Stimulated activated CD8-positive, alpha-beta memory T cell treated with anti-CD3 and anti-CD28 coated beads, Interleukin-7, amount 100 ng/mL, for 48 hours (primary cell): ENCODE results near the gene SLMAP.

ENCODE experiments used
- DNase-seq, 2 donors: peaks; one replicate each; pipeline ENCODE4 v3.0.0-alpha.2; 2020; ENCODE audit warnings: low read depth in 1 of 2; ENCODE audit errors: extremely low read depth in 1 of 2

The SLMAP gene

DNA sequence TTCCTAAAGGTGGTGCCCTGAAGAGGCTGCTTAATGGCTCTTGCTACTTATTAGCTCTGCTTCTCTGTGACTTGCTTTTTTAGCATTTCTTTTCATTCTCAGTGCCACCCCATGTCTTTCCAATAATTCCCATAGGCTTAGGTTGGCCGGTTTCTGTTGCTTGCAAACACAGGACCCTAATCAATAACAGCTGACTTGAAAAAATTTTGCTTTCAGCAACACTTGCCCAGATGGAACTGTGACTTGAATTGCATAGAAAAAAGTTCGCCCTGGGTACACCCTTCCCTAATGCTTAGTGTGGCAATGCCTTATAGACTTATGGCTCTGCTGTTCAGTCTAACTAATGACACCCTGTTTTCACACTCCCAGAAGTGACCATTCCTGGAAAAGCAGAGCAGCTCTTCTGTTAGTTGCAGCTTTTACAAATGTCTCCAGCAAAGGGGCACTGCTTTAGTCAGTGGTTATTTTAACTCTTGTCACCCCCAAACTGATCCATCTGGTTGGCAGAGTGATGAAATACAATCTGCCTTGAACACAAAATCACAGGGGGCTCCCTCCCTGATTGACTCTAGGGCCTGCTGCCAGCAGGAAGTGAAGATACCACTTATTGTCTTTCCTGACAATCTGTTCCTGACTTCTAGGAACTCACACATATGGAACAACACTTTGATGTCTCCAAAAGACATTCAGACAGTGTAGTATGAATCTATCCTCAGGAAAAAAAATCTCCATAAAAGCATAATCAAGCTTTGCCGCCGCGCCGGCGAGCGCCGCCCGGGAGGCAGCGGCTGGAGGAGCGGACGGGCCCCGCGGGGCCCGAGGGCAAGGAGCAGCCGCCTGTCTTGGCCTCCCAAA is 9.7 kb upstream of the SLMAP start:
- no peak for DNase-seq

GRCh38 chr3:57749542-57749941 is 6.6 kb upstream of the SLMAP start:
- no peak for DNase-seq

DNA sequence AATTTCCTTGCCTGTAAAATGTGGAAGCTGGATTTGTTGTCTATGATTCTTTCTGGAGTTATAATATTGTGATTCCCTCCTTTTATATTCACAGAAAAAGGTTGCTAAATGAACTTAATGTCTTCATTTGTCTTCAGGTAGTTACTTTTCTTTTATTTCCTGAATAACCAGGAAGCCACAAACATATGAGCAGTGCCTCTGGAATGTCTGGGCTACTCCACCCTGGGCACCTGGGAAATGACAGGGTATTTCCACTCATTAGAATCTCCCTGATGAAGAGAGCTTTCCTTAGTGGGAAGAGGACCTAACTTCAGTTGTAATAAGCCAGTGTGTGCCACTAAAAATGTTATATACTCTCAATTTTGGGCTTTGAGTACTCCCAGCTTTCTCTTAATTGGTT is 3.8 kb upstream of the SLMAP start:
- DNase-seq = no peak

GRCh38 chr3:57753016-57753415 is 3.1 kb upstream of the SLMAP start:
- DNase-seq = no peak

DNA sequence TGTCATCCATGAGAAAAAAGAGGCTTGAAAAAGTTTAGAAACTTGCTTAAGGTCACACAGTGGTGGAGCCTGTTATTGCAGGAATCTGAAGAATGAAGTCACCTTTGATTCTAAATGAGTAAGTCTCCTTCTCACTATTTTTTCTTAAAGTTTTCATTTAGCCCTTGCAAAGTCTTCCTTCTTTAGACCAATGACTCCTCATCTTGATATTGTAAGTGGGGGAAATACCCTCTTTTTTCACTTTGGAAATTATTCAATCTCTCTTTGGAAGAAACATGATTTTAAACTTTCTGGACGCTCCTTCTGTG is 787 bp upstream of the SLMAP start:
- DNase-seq = no peak

- DNase-seq = peak; percentile 16 to 21
Measured at GRCh38 chr3:57756528-57757401, 656 bp downstream of the SLMAP start.

DNA sequence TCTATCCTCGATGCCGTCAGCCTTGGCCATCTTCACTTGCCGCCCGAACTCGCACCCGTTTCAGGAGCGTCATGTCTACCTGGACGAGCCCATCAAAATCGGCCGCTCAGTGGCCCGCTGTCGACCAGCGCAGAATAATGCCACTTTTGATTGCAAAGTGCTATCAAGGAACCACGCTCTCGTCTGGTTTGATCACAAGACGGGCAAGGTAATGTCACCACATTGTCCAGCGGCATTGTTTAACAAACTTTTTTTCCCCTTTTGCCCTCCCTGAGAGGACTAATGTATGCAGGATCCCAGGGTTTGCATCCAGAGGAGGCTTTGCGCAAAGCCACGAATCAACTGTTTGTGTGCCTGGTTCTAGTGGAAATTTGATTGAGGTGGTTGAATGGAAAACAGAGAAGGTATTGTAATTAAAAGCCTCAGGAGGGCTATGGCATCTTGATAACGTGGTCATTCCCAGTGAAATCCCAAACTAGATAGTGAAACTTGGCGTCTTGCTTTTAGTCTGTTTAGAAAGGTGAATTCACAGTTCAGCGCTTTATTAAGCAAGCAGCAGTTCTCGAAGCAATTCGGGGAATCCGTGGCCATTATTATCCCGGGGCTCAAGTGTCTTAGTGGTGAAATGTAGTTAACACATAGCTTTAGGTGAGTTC is 1.7 kb downstream of the SLMAP start:
- DNase-seq = no peak

DNA sequence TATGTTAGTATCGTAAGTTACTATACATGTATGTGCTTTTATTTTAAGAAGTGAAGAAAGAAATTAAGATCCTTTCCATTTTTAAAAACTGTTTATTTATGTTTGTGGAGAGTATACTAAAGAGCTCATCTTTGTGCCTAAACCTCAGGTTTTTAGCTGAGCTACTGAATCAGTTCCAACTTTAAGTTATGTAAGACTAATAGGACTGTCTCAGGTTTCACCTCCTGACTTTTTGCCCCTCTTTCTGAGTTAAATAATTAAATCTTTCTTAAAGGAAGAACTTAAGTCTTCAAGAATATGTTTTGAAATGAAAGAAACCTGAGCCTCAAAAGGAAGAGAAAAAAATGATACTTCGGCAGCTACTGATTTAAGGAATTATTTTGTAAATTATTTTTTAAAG is 2.6 kb downstream of the SLMAP start:
- DNase-seq = no peak

DNA sequence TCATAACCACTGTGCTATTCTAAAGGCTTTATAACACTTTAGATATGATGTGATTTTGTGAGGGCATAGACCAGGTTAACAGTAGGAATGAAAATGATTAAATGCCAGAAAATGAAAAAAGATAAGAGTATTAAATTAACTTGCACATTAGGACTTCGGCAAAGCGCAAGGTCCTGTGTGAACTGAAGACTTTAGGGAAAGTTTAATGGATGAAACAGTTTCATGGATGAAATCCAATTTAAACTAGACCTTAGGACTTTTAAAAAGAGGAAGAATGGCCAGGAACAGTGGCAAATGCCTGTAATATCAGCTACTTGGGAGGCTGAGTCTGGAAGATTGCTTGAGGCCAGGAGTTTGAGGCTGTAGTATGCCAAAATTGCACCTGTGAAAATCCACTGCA is 8.7 kb downstream of the SLMAP start:
- DNase-seq = no peak

DNA sequence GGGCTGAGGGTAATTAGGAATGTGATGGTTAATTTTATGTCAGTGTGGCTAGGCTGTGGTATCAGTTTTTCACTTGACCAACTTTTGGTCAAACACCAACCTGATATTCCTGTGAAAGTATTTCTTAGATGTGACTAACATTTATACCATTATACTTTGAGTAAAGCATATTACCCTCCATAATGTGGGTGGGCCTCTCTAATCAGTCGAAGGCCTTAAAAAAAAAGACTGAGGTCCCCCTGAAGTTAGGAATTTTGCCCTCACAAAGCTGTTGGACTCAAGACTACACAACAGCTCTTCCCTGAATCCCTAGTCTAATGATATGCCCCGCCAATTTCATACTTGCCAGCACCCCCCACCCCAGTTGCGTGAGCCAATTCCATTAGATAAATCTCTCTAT is 12.5 kb downstream of the SLMAP start:
- no peak for DNase-seq

- no peak for DNase-seq
Measured at GRCh38 chr3:57770009-57770827, 14.1 kb downstream of the SLMAP start.

GRCh38 chr3:57772251-57772650 is 16.1 kb downstream of the SLMAP start:
- no peak for DNase-seq

DNA sequence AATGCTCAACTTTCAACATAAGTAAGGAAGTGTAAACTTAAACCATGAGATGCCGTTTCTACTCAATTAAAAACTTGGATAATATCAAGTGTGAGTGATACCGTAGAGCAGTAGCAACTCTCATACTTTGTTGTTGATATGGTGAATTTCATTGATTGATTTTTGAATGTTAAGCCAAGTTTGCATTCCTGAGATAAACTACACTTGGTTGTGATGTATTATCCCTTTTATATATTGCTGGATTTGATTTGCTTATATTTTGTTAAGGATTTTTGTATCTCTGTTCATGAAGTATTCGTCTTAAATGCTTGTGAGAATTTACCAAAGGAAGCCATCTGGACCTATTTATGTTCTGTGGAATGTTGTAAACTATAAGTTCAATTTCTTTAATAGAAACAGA is 21.7 kb downstream of the SLMAP start:
- DNase-seq = no peak

DNA sequence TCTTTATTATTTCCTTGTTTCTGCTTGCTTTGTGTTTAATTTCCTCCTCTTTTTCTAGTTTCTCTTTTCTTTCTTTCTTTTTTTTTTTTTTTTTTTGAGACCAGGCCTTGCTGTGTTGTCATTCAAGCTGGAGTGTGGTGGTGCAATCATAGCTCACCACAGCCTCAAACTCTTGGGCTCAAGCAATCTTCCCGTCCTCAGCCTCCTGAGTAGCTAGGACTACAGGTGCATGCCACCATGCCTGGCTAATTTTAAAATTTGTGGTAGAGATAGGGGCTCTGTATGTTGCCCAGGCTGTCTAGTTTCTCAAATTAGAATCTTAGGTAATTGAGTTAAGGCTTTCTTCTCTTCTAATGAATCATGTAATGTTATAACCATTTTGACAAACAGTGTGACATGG is 22.4 kb downstream of the SLMAP start:
- no peak for DNase-seq

GRCh38 chr3:57779666-57780065 is 23.6 kb downstream of the SLMAP start:
- no peak for DNase-seq

- no peak for DNase-seq
Measured at GRCh38 chr3:57783186-57784088, 27.3 kb downstream of the SLMAP start.

- DNase-seq = no peak
Measured at GRCh38 chr3:57784089-57784735, 28.1 kb downstream of the SLMAP start.

GRCh38 chr3:57785446-57785845 is 29.3 kb downstream of the SLMAP start:
- DNase-seq = no peak

DNA sequence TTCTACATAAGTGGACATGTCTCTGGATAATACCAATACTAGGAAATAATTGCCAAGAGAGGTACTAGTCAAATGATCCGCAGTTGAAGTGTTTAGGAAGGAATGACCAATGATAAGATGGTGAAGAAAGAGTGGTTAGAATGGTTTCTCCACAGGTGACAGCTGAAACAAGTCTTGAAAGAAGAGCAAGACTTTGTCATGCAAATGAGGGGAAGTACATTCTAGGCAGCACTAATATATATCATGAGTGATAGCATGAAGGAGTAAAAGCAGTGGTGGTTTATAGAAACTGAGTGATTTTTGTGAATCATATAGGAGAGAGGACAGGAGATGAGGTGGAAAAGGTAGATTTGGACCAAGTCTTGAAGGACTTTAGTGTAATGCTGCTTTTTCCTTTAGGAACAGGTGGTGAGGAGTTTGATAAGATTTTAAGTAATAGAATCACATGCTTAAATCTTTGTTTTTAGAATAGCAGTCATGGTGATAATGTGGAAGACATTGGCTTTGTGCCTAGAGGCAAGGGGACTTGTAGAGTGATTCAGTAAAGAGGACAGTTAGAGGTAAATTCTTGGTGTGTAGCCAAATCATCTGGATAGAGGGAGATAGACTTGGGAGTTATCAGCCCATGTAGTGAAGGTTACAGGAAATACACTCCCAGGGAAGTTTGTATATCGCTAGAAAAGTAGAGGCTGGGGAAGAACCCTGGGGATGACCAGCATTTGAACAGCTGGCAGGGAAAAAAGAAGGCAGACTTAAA is 31.9 kb downstream of the SLMAP start:
- no peak for DNase-seq
